DND-41 (cell line): ENCODE results near the gene BBC3.

Source experiments
- ATAC-seq: fragments of 200-7000 bp; cut with Tn5 transposase; 3 replicates; pipeline ENCODE4 v1.9.1; 2021; ENCODE audit warnings: low read depth; ENCODE audit not compliant: insufficient read depth
- DNase-seq: peaks from one replicate; pipeline ENCODE4 v3.0.0-alpha.2; 2020
- H2AFZ ChIP-seq: 2 replicates; pipeline ENCODE4 v1.6.0; 2012; ENCODE audit warnings: low read depth, low read length
- H3K27ac ChIP-seq: 2 replicates; pipeline ENCODE4 v1.5.1; 2012; ENCODE audit warnings: low read length, inconsistent platforms
- H3K27me3 ChIP-seq: fragments of 200-600 bp; sonication (generic); 2 replicates; pipeline ENCODE4 v1.6.0; 2012; ENCODE audit warnings: low read length, mild to moderate bottlenecking, inconsistent platforms; ENCODE audit not compliant: insufficient read depth, poor library complexity
- H3K36me3 ChIP-seq: 2 replicates; pipeline ENCODE4 v1.5.1; 2012; ENCODE audit warnings: low read length, inconsistent platforms; ENCODE audit not compliant: insufficient read depth
- H3K4me1 ChIP-seq: 2 replicates; pipeline ENCODE4 v1.5.1; 2012; ENCODE audit warnings: mild to moderate bottlenecking, low read length; ENCODE audit not compliant: insufficient read depth
- H3K4me2 ChIP-seq: 2 replicates; pipeline ENCODE4 v1.6.0; 2012; ENCODE audit warnings: mild to moderate bottlenecking, moderate library complexity, low read length, inconsistent platforms; ENCODE audit not compliant: insufficient read depth
- H3K4me3 ChIP-seq, 2 experiments: fragments of 200-600 bp in 1 of 2; shearing (Covaris generic) in 1 of 2; 2 replicates each; pipeline ENCODE4 v1.5.1; 2012 to 2016; ENCODE audit warnings: inconsistent platforms in 2 of 2, low read length in 2 of 2, mild to moderate bottlenecking in 2 of 2, low read depth in 1 of 2, moderate library complexity in 1 of 2
- H3K79me2 ChIP-seq: 2 replicates; pipeline ENCODE4 v1.6.0; 2012; ENCODE audit warnings: low read length, inconsistent platforms; ENCODE audit not compliant: insufficient read depth
- H3K9ac ChIP-seq: 2 replicates; pipeline ENCODE4 v1.6.0; 2012; ENCODE audit warnings: low read depth, mild to moderate bottlenecking, inconsistent platforms, low read length, moderate library complexity
- H3K9me3 ChIP-seq: 2 replicates; pipeline ENCODE4 v1.5.1; 2012; ENCODE audit warnings: low read length, moderate library complexity, mild to moderate bottlenecking, inconsistent platforms; ENCODE audit not compliant: insufficient read depth, severe bottlenecking
- H4K20me1 ChIP-seq: 2 replicates; pipeline ENCODE4 v1.6.0; 2012; ENCODE audit warnings: low read length; ENCODE audit not compliant: insufficient read depth
- CTCF ChIP-seq: IDR thresholded peaks from 2 replicates; pipeline ENCODE4 v1.5.1; 2012; ENCODE audit warnings: borderline replicate concordance, low read length, moderate library complexity, mild to moderate bottlenecking; ENCODE audit not compliant: poor library complexity, severe bottlenecking; ENCODE audit errors: extremely low read depth
- EZH2 ChIP-seq: IDR thresholded peaks from 3 replicates; pipeline ENCODE4 v1.6.1; 2012; ENCODE audit warnings: borderline replicate concordance, low read depth, mild to moderate bottlenecking, moderate library complexity, low read length, inconsistent platforms; ENCODE audit not compliant: severe bottlenecking

The BBC3 gene

GRCh38 chr19:47269596-47269995 is 38.6 kb upstream of the BBC3 start:
- Histone ChIP-seq H3K4me3 (no peak overlapping the region), H3K79me2 (no peaks in the 10 kb centered on the region), H3K9ac (no peak overlapping the region), H2AFZ (no peak overlapping the region), H3K27ac (no peak overlapping the region), H4K20me1 (no peaks in the 10 kb centered on the region), H3K36me3 (peaks cover 30% of the 10 kb centered on the region), H3K4me1 (peaks cover 15% of the 10 kb centered on the region), H3K27me3 (no peaks in the 10 kb centered on the region), H3K9me3 (no peaks in the 10 kb centered on the region), H3K4me2 (no peak overlapping the region)
- TF ChIP-seq CTCF (no peak), EZH2 (no peak)
- DNase-seq (no peak), ATAC-seq (no peak)

GRCh38 chr19:47268028-47268427 is 37.0 kb upstream of the BBC3 start:
- H4K20me1 ChIP-seq = no peaks in the 10 kb centered on the region
- ATAC-seq (no peak), DNase-seq (no peak)
- no peak overlapping the region for H3K4me2 ChIP-seq
- no peaks in the 10 kb centered on the region for H3K9me3 ChIP-seq
- no peaks in the 10 kb centered on the region for H3K79me2 ChIP-seq
- H3K36me3 ChIP-seq = peaks cover 38% of the 10 kb centered on the region
- H3K4me1 ChIP-seq = peaks cover 12% of the 10 kb centered on the region
- no peak overlapping the region for H3K27ac ChIP-seq
- H3K4me3 ChIP-seq = no peak overlapping the region
- H2AFZ ChIP-seq = no peak overlapping the region
- TF ChIP-seq EZH2 = no peak
- no peak for TF ChIP-seq CTCF
- H3K9ac ChIP-seq = no peak overlapping the region
- no peaks in the 10 kb centered on the region for H3K27me3 ChIP-seq

GRCh38 chr19:47267350-47267759 is 36.4 kb upstream of the BBC3 start:
- H3K4me1 ChIP-seq = peaks cover 6% of the 10 kb centered on the region
- no peak for ATAC-seq
- H3K9me3 ChIP-seq = no peaks in the 10 kb centered on the region
- no peak overlapping the region for H3K9ac ChIP-seq
- DNase-seq = no peak
- no peaks in the 10 kb centered on the region for H4K20me1 ChIP-seq
- no peak overlapping the region for H3K4me3 ChIP-seq
- no peaks in the 10 kb centered on the region for H3K27me3 ChIP-seq
- H3K79me2 ChIP-seq = no peaks in the 10 kb centered on the region
- H3K4me2 ChIP-seq = no peak overlapping the region
- H2AFZ ChIP-seq = no peak overlapping the region
- H3K36me3 ChIP-seq = peaks cover 44% of the 10 kb centered on the region
- TF ChIP-seq EZH2 = no peak
- TF ChIP-seq CTCF = no peak
- H3K27ac ChIP-seq = no peak overlapping the region; the same call in 1 of the 2 replicates
